RWPE2 (cell line): ENCODE measurements around the gene CDH2.

Source experiments
- ATAC-seq: fragments of 200-7000 bp; cut with Tn5 transposase; 3 replicates; pipeline ENCODE4 v1.9.1; 2021; ENCODE audit warnings: low read depth
- DNase-seq: peaks from one replicate; pipeline ENCODE4 v3.0.0-alpha.2; 2020; ENCODE audit warnings: low spot score
- H3K27ac ChIP-seq: fragments of 450-650 bp; 2 replicates; pipeline ENCODE4 v1.5.1; 2017; ENCODE audit warnings: mild to moderate bottlenecking; ENCODE audit not compliant: poor library complexity, severe bottlenecking
- H3K27me3 ChIP-seq: fragments of 250-450 bp; sonication (Bioruptor Pico); 2 replicates; pipeline ENCODE4 v1.5.1; 2021; ENCODE audit warnings: mild to moderate bottlenecking, moderate library complexity; ENCODE audit not compliant: insufficient read depth, poor library complexity, severe bottlenecking
- H3K36me3 ChIP-seq: fragments of 250-450 bp; sonication (Bioruptor Pico); 2 replicates; pipeline ENCODE4 v1.5.1; 2020; ENCODE audit warnings: low read depth, mild to moderate bottlenecking, moderate library complexity
- H3K4me1 ChIP-seq: fragments of 250-450 bp; sonication (Bioruptor Pico); 2 replicates; pipeline ENCODE4 v1.5.1; 2021; ENCODE audit warnings: mild to moderate bottlenecking, moderate library complexity; ENCODE audit not compliant: insufficient read depth, poor library complexity, severe bottlenecking
- H3K4me3 ChIP-seq: fragments of 250-450 bp; sonication (Bioruptor Pico); 2 replicates; pipeline ENCODE4 v1.5.1; 2021; ENCODE audit warnings: mild to moderate bottlenecking, moderate library complexity; ENCODE audit not compliant: severe bottlenecking
- H3K9me3 ChIP-seq: fragments of 250-450 bp; sonication (Bioruptor Pico); 2 replicates; pipeline ENCODE4 v1.5.1; 2021; ENCODE audit warnings: mild to moderate bottlenecking, moderate library complexity; ENCODE audit not compliant: severe bottlenecking
- TF ChIP-seq, protein P1 (sequence below): fragments of 450-650 bp; IDR thresholded peaks from one replicate; pipeline ENCODE4 v1.5.1; 2017; ENCODE audit warnings: mild to moderate bottlenecking, moderate library complexity; ENCODE audit not compliant: poor library complexity, severe bottlenecking

Gene CDH2

DNA sequence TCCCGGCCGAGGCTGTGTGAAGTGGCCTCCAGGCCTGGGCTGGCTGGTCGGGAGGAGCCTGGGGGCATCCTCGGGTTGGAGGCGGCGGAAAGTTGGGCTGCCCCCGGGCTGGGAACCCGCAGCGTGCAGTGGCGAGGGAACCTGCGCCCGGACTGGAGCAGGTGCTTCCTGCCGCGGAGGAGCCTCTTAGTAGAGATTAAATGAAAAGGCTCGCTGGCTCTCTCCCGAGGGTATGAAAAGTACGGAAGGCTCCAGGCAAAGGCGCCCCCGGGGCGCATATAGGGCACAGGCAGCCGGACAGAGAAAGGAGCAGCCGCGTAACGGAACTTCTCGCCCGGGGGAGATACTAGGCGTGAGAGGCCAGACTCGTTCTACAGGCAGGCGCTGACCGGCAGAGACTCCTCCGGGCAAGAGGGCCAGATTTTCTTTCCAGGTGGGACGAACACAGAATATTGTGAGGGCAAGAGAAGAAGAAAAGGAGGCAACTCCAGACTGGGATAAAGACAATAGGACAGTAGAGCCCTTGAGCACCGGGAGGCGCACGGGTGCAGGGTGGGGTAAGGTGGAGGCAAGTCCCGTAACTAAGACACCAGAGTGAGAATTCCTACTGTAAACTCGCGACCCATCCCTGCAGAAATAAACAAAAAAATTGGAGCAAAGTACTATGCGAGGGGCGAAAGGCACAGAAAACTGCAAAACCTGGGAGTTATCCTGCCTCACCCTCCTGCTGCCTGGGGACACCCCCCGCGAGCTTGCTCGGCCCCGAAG lies 816 bp downstream of the CDH2 start:
- peak; percentile 27 for ATAC-seq
- Histone ChIP-seq H3K9me3 (no peaks in the 10 kb centered on the region), H3K36me3 (no peaks in the 10 kb centered on the region), H3K4me3 (peak overlapping the region; percentile 53), H3K27me3 (peaks cover 20% of the 10 kb centered on the region), H3K4me1 (peaks cover 5% of the 10 kb centered on the region), H3K27ac (peak overlapping the region; percentile 70)
- TF ChIP-seq, protein P1, sequence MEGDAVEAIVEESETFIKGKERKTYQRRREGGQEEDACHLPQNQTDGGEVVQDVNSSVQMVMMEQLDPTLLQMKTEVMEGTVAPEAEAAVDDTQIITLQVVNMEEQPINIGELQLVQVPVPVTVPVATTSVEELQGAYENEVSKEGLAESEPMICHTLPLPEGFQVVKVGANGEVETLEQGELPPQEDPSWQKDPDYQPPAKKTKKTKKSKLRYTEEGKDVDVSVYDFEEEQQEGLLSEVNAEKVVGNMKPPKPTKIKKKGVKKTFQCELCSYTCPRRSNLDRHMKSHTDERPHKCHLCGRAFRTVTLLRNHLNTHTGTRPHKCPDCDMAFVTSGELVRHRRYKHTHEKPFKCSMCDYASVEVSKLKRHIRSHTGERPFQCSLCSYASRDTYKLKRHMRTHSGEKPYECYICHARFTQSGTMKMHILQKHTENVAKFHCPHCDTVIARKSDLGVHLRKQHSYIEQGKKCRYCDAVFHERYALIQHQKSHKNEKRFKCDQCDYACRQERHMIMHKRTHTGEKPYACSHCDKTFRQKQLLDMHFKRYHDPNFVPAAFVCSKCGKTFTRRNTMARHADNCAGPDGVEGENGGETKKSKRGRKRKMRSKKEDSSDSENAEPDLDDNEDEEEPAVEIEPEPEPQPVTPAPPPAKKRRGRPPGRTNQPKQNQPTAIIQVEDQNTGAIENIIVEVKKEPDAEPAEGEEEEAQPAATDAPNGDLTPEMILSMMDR, result no peak
- DNase-seq, result no peak

DNA sequence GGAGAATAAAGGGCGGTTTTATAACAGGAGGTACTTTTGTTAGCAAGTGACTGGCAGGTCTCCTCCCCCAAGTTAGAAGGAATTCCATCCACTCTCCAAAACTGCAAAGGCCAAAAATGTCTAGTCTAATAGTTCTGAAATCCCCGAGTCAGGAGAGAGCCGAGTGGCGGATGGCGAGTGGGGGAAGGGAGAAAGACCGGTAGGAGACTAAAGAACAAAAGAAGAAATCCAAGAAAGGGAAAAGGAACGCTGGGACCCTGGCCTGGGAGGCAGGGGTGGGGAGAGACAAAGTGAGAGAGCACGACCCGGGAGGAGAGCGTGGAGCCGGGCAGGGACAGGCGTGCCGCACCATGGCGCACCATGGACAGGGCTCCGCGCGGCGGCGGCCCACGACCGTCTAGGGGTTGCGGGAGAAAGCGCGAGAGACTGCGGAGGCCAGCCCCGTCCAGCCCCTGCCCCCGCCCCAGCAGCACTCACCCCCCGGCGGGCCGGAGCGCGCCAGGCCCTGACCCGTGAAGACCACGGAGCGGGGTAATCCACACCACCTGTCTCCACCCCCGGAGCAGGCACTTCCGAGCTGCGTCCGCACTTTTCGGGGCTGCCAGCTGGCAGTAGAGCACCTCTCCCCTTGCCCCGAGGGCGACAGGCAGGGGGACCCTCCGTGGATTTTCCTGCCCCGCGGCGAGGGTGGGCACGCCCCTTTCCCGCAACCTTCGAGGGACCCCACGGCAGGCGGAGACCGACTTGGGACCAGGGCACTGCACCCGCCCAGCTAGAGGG lies 1.6 kb downstream of the CDH2 start:
- DNase-seq (no peak), ATAC-seq (peak; percentile 38)
- Histone ChIP-seq H3K4me1 (peaks cover 5% of the 10 kb centered on the region), H3K9me3 (no peaks in the 10 kb centered on the region), H3K4me3 (peak overlapping the region; percentile 53), H3K36me3 (no peaks in the 10 kb centered on the region), H3K27ac (peak overlapping the region; percentile 70), H3K27me3 (peaks cover 20% of the 10 kb centered on the region)
- TF ChIP-seq, protein P1, result no peak

DNA sequence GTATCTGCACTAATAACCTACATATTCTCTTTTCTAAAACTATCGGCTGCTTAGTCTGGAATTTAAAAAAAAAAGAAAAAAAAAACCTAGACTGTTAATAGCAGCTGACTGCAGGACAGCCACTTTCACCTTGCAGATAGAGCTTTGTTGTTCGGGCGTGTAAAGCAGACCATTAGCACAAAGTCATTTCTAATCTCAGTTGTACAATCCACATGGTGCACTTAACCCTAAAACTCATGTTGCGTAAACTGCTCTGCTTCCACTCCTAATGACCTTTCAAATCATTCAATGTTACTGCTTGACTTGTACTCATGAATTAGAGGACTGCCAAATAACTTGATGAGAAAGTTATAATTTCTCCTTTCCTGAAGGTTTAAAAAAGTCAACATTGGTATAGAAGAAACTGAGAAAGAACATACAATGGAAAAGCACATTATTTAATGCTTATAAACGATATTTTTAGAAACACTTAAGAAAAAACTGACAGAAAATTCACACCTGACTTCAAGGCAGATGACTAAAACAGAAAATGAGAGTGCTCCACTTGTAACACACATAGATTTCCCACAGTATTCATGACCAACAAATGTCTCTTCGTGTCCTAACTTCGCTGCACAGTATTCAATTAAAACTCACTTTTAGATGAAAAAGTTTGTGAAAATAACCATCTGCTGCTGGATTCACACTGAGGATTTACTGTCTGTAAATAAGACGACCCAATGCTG lies 2.6 kb downstream of the CDH2 start:
- no peaks in the 10 kb centered on the region for H3K36me3 ChIP-seq
- TF ChIP-seq, protein P1, result no peak
- ATAC-seq, result no peak
- no peaks in the 10 kb centered on the region for H3K9me3 ChIP-seq
- H3K27me3 ChIP-seq, result peaks cover 20% of the 10 kb centered on the region
- H3K4me1 ChIP-seq, result peaks cover 4% of the 10 kb centered on the region
- DNase-seq, result no peak
- H3K4me3 ChIP-seq, result no peak overlapping the region
- no peak overlapping the region for H3K27ac ChIP-seq

DNA sequence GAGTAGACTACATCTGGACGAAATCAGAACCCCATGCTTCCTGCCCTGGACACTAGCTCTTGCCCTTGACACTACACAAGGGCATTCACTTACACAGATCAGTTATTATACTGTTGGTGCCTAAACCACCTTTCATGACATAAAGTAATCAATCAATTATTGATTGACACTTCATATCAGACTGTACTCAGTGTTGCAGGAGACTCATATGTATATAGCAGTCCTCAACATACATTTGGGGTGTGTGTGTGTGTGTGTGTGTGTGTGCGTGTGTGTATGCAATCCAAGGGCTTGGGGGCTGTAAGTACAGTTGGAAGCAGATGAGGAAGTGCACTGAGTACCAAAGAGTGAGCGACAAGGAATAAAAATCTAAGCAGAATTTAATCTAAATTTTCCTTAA lies 5.1 kb downstream of the CDH2 start:
- DNase-seq (no peak), ATAC-seq (no peak)
- Histone ChIP-seq H3K9me3 (no peaks in the 10 kb centered on the region), H3K4me3 (no peak overlapping the region), H3K27me3 (peaks cover 20% of the 10 kb centered on the region), H3K4me1 (no peaks in the 10 kb centered on the region), H3K36me3 (no peaks in the 10 kb centered on the region), H3K27ac (no peak overlapping the region)
- TF ChIP-seq, protein P1, result no peak
